Common myeloid progenitor, CD34-positive (primary cell): ENCODE measurements around the gene NPRL2.

Experiments
- CTCF ChIA-PET: fragments of 350-600 bp; sonication (Branson Sonifier 250); formaldehyde crosslinking; loops from one replicate; lab custom pipeline; 2021; ENCODE audit warnings: antibody characterized with exemption; lab: Charles Lee
- POLR2A ChIA-PET: fragments of 350-600 bp; sonication (Branson Sonifier 250); formaldehyde crosslinking; loops from one replicate; lab custom pipeline; 2021; ENCODE audit warnings: antibody characterized with exemption; lab: Charles Lee
- DNase-seq, 3 donors: peaks; one replicate each; pipeline versions ENCODE4 v3.0.0 to v3.0.0-alpha.2; 2013
- H3K27ac ChIP-seq, 2 experiments: 1 replicate in 1 of 2; 2 replicates in 1 of 2; pipeline ENCODE4 v1.7.0; 2013; ENCODE audit warnings: inconsistent platforms in 2 of 2, low read length in 2 of 2, mild to moderate bottlenecking in 2 of 2, low read depth in 1 of 2, moderate library complexity in 1 of 2; ENCODE audit not compliant: severe bottlenecking in 2 of 2, insufficient read depth in 1 of 2, poor library complexity in 1 of 2
- H3K27me3 ChIP-seq, 5 experiments: replicated peaks in 2 of 5; 1 replicate in 3 of 5; 2 replicates in 2 of 5; pipeline versions ENCODE4 v1.6.1 to v1.7.0; 2013; ENCODE audit warnings: low read length in 4 of 5, mild to moderate bottlenecking in 2 of 5, moderate library complexity in 2 of 5, inconsistent platforms in 1 of 5; ENCODE audit not compliant: insufficient read depth in 5 of 5, control insufficient read depth in 4 of 5
- H3K36me3 ChIP-seq, 4 experiments: 1 replicate in 2 of 4; 2 replicates in 2 of 4; pipeline versions ENCODE4 v1.6.1 to v1.7.0; 2013; ENCODE audit warnings: low read length in 3 of 4, control low read depth in 1 of 4, mild to moderate bottlenecking in 1 of 4; ENCODE audit not compliant: control insufficient read depth in 4 of 4, insufficient read depth in 4 of 4
- H3K4me1 ChIP-seq, 4 experiments: 1 replicate in 3 of 4; 2 replicates in 1 of 4; pipeline versions ENCODE4 v1.6.1 to v1.7.1; 2013; ENCODE audit warnings: low read length in 3 of 4, mild to moderate bottlenecking in 3 of 4, control low read depth in 1 of 4, inconsistent platforms in 1 of 4, moderate library complexity in 1 of 4; ENCODE audit not compliant: control insufficient read depth in 4 of 4, insufficient read depth in 4 of 4; ENCODE audit errors: control extremely low read depth in 1 of 4
- H3K4me3 ChIP-seq, 7 experiments: 1 replicate in 4 of 7; 2 replicates in 3 of 7; pipeline versions ENCODE4 v1.5.1 to v1.7.0; 2013; ENCODE audit warnings: mild to moderate bottlenecking in 7 of 7, low read length in 6 of 7, moderate library complexity in 6 of 7, inconsistent platforms in 2 of 7, low read depth in 2 of 7, control low read depth in 1 of 7; ENCODE audit not compliant: insufficient read depth in 4 of 7, control insufficient read depth in 1 of 7; ENCODE audit errors: extremely low read depth in 1 of 7
- H3K9me3 ChIP-seq, 5 experiments: 1 replicate in 4 of 5; 2 replicates in 1 of 5; pipeline versions ENCODE4 v1.6.1 to v1.7.1; 2013; ENCODE audit warnings: low read length in 4 of 5, mild to moderate bottlenecking in 2 of 5, inconsistent platforms in 1 of 5, low read depth in 1 of 5, moderate library complexity in 1 of 5; ENCODE audit not compliant: control insufficient read depth in 4 of 5, insufficient read depth in 2 of 5; ENCODE audit errors: control extremely low read depth in 1 of 5
- WGBS: methylation state at CpG from one replicate; pipeline ENCODE4 v1.1.5; 2013; ENCODE audit not compliant: insufficient coverage; 5-methylcytosine and 5-hydroxymethylcytosine counted together

NPRL2 gene

GRCh38 chr3:50323614-50324199 is 26.9 kb downstream of the NPRL2 start:
- H3K27ac ChIP-seq: no peak overlapping the region
- H3K36me3 ChIP-seq: peaks cover 0 to 23% (median 12%) of the 10 kb centered on the region in 4 experiments
- WGBS: 35% methylated on average over 4 of the region's 5 CpGs
- no peak for DNase-seq
- H3K9me3 ChIP-seq: no peaks in the 10 kb centered on the region
- H3K4me1 ChIP-seq: peaks cover 0 to 81% (median 63%) of the 10 kb centered on the region in 4 experiments
- POLR2A ChIA-PET: interaction anchor here (1.6 kb wide), 1 partner anchor 14 kb away, joined by 3 read pairs; no protein-coding TSS in a partner anchor
- CTCF ChIA-PET: interaction anchor here (0.7 to 11.6 kb wide), 24 partner anchors 9 to 201 kb away, joined by 3 to 105 read pairs (median 6); partner anchors contain the start of genes GNAT1, HYAL1, HYAL3 and IFRD2
- H3K27me3 ChIP-seq: no peaks in the 10 kb centered on the region
- no peak overlapping the region for H3K4me3 ChIP-seq

GRCh38 chr3:50323092-50323600 is 27.4 kb downstream of the NPRL2 start:
- H3K36me3 ChIP-seq: peaks cover 0 to 28% (median 12%) of the 10 kb centered on the region in 4 experiments
- peak overlapping the region in 1 of 7 experiments; percentile 19 for H3K4me3 ChIP-seq
- no peaks in the 10 kb centered on the region for H3K9me3 ChIP-seq
- ChIA-PET CTCF (interaction anchor here (0.5 to 11.6 kb wide), 15 partner anchors 9 to 131 kb away, joined by 3 to 105 read pairs (median 10); partner anchors contain the start of genes GNAT1, HYAL1, HYAL3 and NAA80), POLR2A (interaction anchor here (1.6 kb wide), 1 partner anchor 14 kb away, joined by 3 read pairs; no protein-coding TSS in a partner anchor)
- peak in 1 of 3 donors; percentile 42 for DNase-seq
- 83% methylated on average over 2 of the region's 4 CpGs for WGBS
- H3K27ac ChIP-seq: no peak overlapping the region
- H3K27me3 ChIP-seq: no peaks in the 10 kb centered on the region
- peaks cover 0 to 81% (median 62%) of the 10 kb centered on the region in 4 experiments for H3K4me1 ChIP-seq

- ChIA-PET CTCF (interaction anchor here (0.5 to 11.6 kb wide), 10 partner anchors 12 to 131 kb away, joined by 3 to 105 read pairs (median 8); partner anchors contain the start of genes GNAT1, HYAL1, HYAL3 and NAA80), POLR2A (interaction anchor here (1.6 kb wide), 1 partner anchor 15 kb away, joined by 3 read pairs; no protein-coding TSS in a partner anchor)
- Histone ChIP-seq H3K4me3 (peak within 1 kb of the TSS; percentile 69 to 88 (median 82)), H3K27ac (peak within 1 kb of the TSS; percentile 98 to 99), H3K36me3 (peaks cover 0 to 33% (median 15%) of the 10 kb centered on the region in 4 experiments), H3K9me3 (no peaks in the 10 kb centered on the region), H3K4me1 (peaks cover 2 to 85% (median 65%) of the 10 kb centered on the region in 4 experiments), H3K27me3 (no peaks in the 10 kb centered on the region)
- 80% methylated on average over 20 of the region's 31 CpGs for WGBS
- no peak for DNase-seq
These were observed 28.0 kb downstream of the NPRL2 start, which contains the start of gene HYAL2 for GRCh38 chr3:50322386-50323091. Gene HYAL2 (minus strand): TSS chr3:50322745. CDS start chr3:50320489, 2,256 bp downstream.

DNA sequence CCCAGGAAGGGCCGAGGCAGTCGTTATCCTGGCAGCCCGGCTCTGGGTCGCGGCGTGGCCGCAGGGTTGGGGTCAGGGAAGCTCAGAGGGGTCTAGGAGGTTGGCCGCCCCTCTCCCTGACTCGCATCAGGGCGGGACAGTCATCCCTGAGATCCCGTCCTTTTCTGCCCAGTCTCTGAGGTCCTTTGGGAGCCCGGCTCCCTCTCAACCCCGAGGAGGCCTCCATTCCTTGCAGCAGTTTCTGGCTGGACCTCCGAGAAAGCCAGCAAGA is 28.5 kb downstream of the NPRL2 start:
- Histone ChIP-seq H3K27me3 (no peaks in the 10 kb centered on the region), H3K4me3 (peak overlapping the region in 6 of 7 experiments; percentile 19 to 88 (median 84)), H3K36me3 (peaks cover 0 to 38% (median 17%) of the 10 kb centered on the region in 4 experiments), H3K9me3 (no peaks in the 10 kb centered on the region), H3K4me1 (peaks cover 2 to 83% (median 60%) of the 10 kb centered on the region in 4 experiments), H3K27ac (peak overlapping the region in 1 of 2 experiments; percentile 99)
- WGBS: 36% methylated on average over 14 of the region's 14 CpGs
- DNase-seq: no peak
- ChIA-PET POLR2A (interaction anchor here (0.6 kb wide), 1 partner anchor 31 kb away, joined by 3 read pairs; no protein-coding TSS in a partner anchor), CTCF (interaction anchor here (1.5 to 11.6 kb wide), 5 partner anchors 14 to 130 kb away, joined by 5 to 105 read pairs (median 11); partner anchors contain the start of genes GNAT1, HYAL1, HYAL3 and LSMEM2)

- Histone ChIP-seq H3K4me1 (peaks cover 2 to 80% (median 58%) of the 10 kb centered on the region in 4 experiments), H3K27ac (peak overlapping the region; percentile 98 to 99), H3K4me3 (peak overlapping the region; percentile 69 to 88 (median 82)), H3K36me3 (peaks cover 0 to 42% (median 18%) of the 10 kb centered on the region in 4 experiments), H3K9me3 (no peaks in the 10 kb centered on the region), H3K27me3 (no peaks in the 10 kb centered on the region)
- peak; percentile 88 to 92 (median 90) for DNase-seq
- WGBS: 0% methylated on average over 40 of the region's 59 CpGs
- ChIA-PET CTCF (interaction anchor here (0.6 to 11.6 kb wide), 7 partner anchors 15 to 47 kb away, joined by 3 to 105 read pairs (median 6); partner anchors contain the start of genes HYAL1, HYAL3, LSMEM2 and NAA80), POLR2A (interaction anchor here (0.5 to 0.8 kb wide), 5 partner anchors 12 to 30 kb away, joined by 3 to 6 read pairs (median 3); no protein-coding TSS in a partner anchor)
These were observed 29.1 kb downstream of the NPRL2 start for GRCh38 chr3:50321336-50322114.

DNA sequence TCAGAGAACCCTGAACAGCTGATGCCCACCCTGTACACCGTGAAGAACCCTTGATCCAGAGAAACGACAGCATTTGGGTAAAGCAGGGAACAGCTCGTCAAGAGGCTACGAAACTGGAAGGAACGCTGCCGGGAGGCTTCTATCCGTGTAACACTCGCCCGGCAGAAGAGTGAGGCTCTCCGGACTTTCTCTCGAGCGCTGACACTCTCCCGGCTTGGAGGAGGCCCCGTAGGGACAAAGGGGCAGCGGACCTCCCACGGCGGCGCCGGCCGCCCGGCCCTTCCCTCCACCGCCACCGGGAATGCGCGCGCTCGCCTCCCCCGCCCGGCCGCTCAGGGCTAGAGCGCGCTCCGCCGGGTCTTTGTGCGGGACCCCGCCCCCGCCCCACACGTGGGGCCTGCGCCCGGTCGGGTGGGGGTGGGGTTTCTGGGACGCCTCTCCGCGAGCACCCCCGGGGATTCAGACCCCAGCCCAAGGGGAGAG is 29.7 kb downstream of the NPRL2 start:
- Histone ChIP-seq H3K9me3 (no peaks in the 10 kb centered on the region), H3K36me3 (peaks cover 0 to 42% (median 17%) of the 10 kb centered on the region in 4 experiments), H3K27me3 (no peaks in the 10 kb centered on the region), H3K4me1 (peaks cover 2 to 75% (median 58%) of the 10 kb centered on the region in 4 experiments), H3K4me3 (peak overlapping the region; percentile 69 to 88 (median 82)), H3K27ac (peak overlapping the region; percentile 98 to 99)
- ChIA-PET CTCF (interaction anchor here (0.6 to 11.6 kb wide), 9 partner anchors 15 to 62 kb away, joined by 3 to 105 read pairs (median 5); partner anchors contain the start of genes HYAL1, HYAL3, LSMEM2 and NAA80), POLR2A (interaction anchor here (0.5 to 0.8 kb wide), 5 partner anchors 11 to 28 kb away, joined by 3 to 6 read pairs (median 3); no protein-coding TSS in a partner anchor)
- WGBS: 0% methylated on average over 12 of the region's 45 CpGs
- DNase-seq: peak in 1 of 3 donors; percentile 69
